Upper lobe of left lung (tissue), 4 donors: Measurements from ENCODE around the gene CPEB3.

Source experiments
- CTCF ChIP-seq, 6 experiments: fragments of 450-650 bp in 4 of 6; fragments of 200-600 bp in 2 of 6; sonication (generic) in 2 of 6; IDR thresholded peaks; one replicate each; pipeline ENCODE4 v1.5.1; 2016 to 2019; ENCODE audit warnings: antibody characterized with exemption in 6 of 6
- POLR2A ChIP-seq, 4 donors: fragments of 450-650 bp; IDR thresholded peaks; one replicate each; pipeline ENCODE4 v1.5.1; 2016 to 2017; ENCODE audit warnings: antibody characterized with exemption in 4 of 4, mild to moderate bottlenecking in 2 of 4
- POLR2AphosphoS5 ChIP-seq, 2 donors: sonication (generic); formaldehyde crosslinking; IDR thresholded peaks; one replicate each; pipeline ENCODE4 v1.5.1; 2017; ENCODE audit warnings: antibody characterized with exemption in 2 of 2

- no peak for TF ChIP-seq CTCF (IDR thresholded peaks at IDR 0.05)
- no peak for TF ChIP-seq POLR2AphosphoS5 (IDR thresholded peaks at IDR 0.05)
- no peak for TF ChIP-seq POLR2A (IDR thresholded peaks at IDR 0.05)
These were observed 209.2 kb downstream of the CPEB3 start for GRCh38 chr10:92081641-92082040.
